Panc1 (cell line): ENCODE measurements around the gene CRYGN. TPM values are rescaled to one million over a fixed set of nuclear protein-coding genes. Genes with fewer than 3 reads are reported as not detected.

ENCODE experiments used
- ATAC-seq: fragments of 200-7000 bp; cut with Tn5 transposase; 2 replicates; pipeline ENCODE4 v1.9.1; 2020; ENCODE audit warnings: mild to moderate bottlenecking, moderate library complexity
- BruUV-seq: library from RNA; stranded (reverse); fragments of 400-500 nt; replicated peaks from 2 replicates; lab custom pipeline; 2021; lab: Mats Ljungman, UMichigan
- CTCF ChIA-PET: fragments of 300-600 bp; sonication (Branson Sonifier 250); formaldehyde crosslinking; loops from one replicate; lab custom pipeline; 2022; ENCODE audit warnings: antibody characterized with exemption; lab: Charles Lee
- POLR2A ChIA-PET: fragments of 300-600 bp; sonication (Branson Sonifier 250); formaldehyde crosslinking; loops from one replicate; lab custom pipeline; 2022; ENCODE audit warnings: antibody characterized with exemption; lab: Charles Lee
- DNase-seq: peaks from one replicate; pipeline ENCODE4 v3.0.0-alpha.2; 2010; ENCODE audit warnings: low read depth, low spot score
- H3K27ac ChIP-seq: 2 replicates; pipeline ENCODE4 v1.5.1; 2011; ENCODE audit warnings: mild to moderate bottlenecking, low read length, inconsistent platforms
- H3K27me3 ChIP-seq: fragments of 200-500 bp; sonication (Bioruptor generic); 2 replicates; pipeline ENCODE4 v1.6.0; 2014; ENCODE audit warnings: low read length, inconsistent platforms; ENCODE audit not compliant: control insufficient read depth, insufficient read depth
- H3K36me3 ChIP-seq: fragments of 200-500 bp; sonication (Bioruptor generic); 2 replicates; pipeline ENCODE4 v1.5.1; 2014; ENCODE audit warnings: inconsistent platforms, mild to moderate bottlenecking, low read length, moderate library complexity; ENCODE audit not compliant: control insufficient read depth, insufficient read depth
- H3K4me1 ChIP-seq: 2 replicates; pipeline ENCODE4 v1.5.1; 2011; ENCODE audit warnings: inconsistent platforms, mild to moderate bottlenecking, low read length, moderate library complexity; ENCODE audit not compliant: control insufficient read depth, insufficient read depth
- H3K4me3 ChIP-seq, 2 experiments: 2 replicates each; pipeline ENCODE4 v1.5.1; 2011 to 2012; ENCODE audit warnings: low read depth in 2 of 2, low read length in 2 of 2, mild to moderate bottlenecking in 2 of 2, inconsistent platforms in 1 of 2, moderate library complexity in 1 of 2
- H3K9me3 ChIP-seq: fragments of 200-500 bp; sonication (Bioruptor generic); 2 replicates; pipeline ENCODE4 v1.5.1; 2014; ENCODE audit warnings: low read depth, mild to moderate bottlenecking, inconsistent platforms, low read length, moderate library complexity; ENCODE audit not compliant: control insufficient read depth, insufficient read depth
- CTCF ChIP-seq: fragments of 450-650 bp; IDR thresholded peaks from 2 replicates; pipeline ENCODE4 v1.5.1; 2017; ENCODE audit warnings: mild to moderate bottlenecking
- POLR2AphosphoS5 ChIP-seq: IDR thresholded peaks from 2 replicates; pipeline ENCODE4 v1.6.1; 2012; ENCODE audit warnings: mild to moderate bottlenecking, low read depth, low read length, moderate library complexity
- REST ChIP-seq, 2 experiments: IDR thresholded peaks; 2 replicates each; pipeline ENCODE4 v1.6.1; 2011 to 2012; ENCODE audit warnings: low read depth in 2 of 2, control low read depth in 1 of 2, low read length in 1 of 2, mild to moderate bottlenecking in 1 of 2, moderate library complexity in 1 of 2; ENCODE audit not compliant: insufficient read depth in 1 of 2
- SIN3A ChIP-seq: IDR thresholded peaks from 2 replicates; pipeline ENCODE4 v1.6.1; 2012; ENCODE audit warnings: low read depth, mild to moderate bottlenecking, low read length, moderate library complexity, borderline replicate concordance; ENCODE audit not compliant: insufficient read depth
- TCF7L2 ChIP-seq: IDR thresholded peaks from 2 replicates; pipeline ENCODE4 v1.6.1; 2011; ENCODE audit warnings: mild to moderate bottlenecking, low read depth, low read length, inconsistent platforms
- in situ Hi-C: cut with HindIII; loops from 2 replicates; pipeline ENCODE4 v1.10.0; 2016; ENCODE audit warnings: low sequenced_read_pairs, low pct_unique_long_range_greater_than_20kb
- intact Hi-C: fragments of 100-400 bp; cut with micrococcal nuclease; formaldehyde crosslinking; loops from one replicate; pipeline ENCODE4 v1.10.0; 2022; ENCODE audit not compliant: unreplicated experiment
- total RNA-seq: library from RNA; stranded (reverse); gene quantifications from one replicate; pipeline ENCODE4 v1.2.1, GENCODE V29; 2021; ENCODE audit not compliant: unreplicated experiment

Gene CRYGN
- total RNA-seq, 1 experiment from 2014 or later = 0.74 TPM

- no peaks in the 10 kb centered on the region for H3K27me3 ChIP-seq
- ChIA-PET CTCF (no interaction called here), POLR2A (no interaction called here)
- peak overlapping the region; percentile 81 for H3K27ac ChIP-seq
- H3K4me1 ChIP-seq = peaks cover 42% of the 10 kb centered on the region
- intact Hi-C loops (no loop called here), in situ Hi-C loops (no loop called here)
- DNase-seq = no peak
- H3K36me3 ChIP-seq = no peaks in the 10 kb centered on the region
- ATAC-seq = no peak
- peaks cover 6% of the 10 kb centered on the region; the same call in 1 of the 2 replicates for H3K9me3 ChIP-seq
- BruUV-seq = no TSS peak
- no peak for TF ChIP-seq POLR2AphosphoS5
- TF ChIP-seq TCF7L2 = no peak
- no peak for TF ChIP-seq SIN3A
- no peak for TF ChIP-seq CTCF
- no peak for TF ChIP-seq REST (IDR thresholded peaks at IDR 0.05; ENCODE audit: insufficient read depth in 1 of 2, low read depth in 2 of 2, low read length in 1 of 2)
- no peak overlapping the region for H3K4me3 ChIP-seq
Observed at GRCh38 chr7:151425670-151426440, 14.1 kb downstream of the CRYGN start.

- Histone ChIP-seq H3K36me3 (no peaks in the 10 kb centered on the region), H3K4me1 (peaks cover 37% of the 10 kb centered on the region), H3K27me3 (no peaks in the 10 kb centered on the region), H3K27ac (peak overlapping the region; percentile 81; the same call in 1 of the 2 replicates), H3K9me3 (peaks cover 7% of the 10 kb centered on the region; the same call in 1 of the 2 replicates), H3K4me3 (no peak overlapping the region)
- TF ChIP-seq REST (IDR thresholded peaks at IDR 0.05; ENCODE audit: insufficient read depth in 1 of 2, low read depth in 2 of 2, low read length in 1 of 2) (no peak), SIN3A (no peak), TCF7L2 (no peak), CTCF (no peak), POLR2AphosphoS5 (no peak)
- CTCF ChIA-PET = no interaction called here
- BruUV-seq = no TSS peak
- ATAC-seq (no peak), DNase-seq (no peak)
- POLR2A ChIA-PET = no interaction called here
- in situ Hi-C loops = no loop called here
- intact Hi-C loops = no loop called here
Observed at GRCh38 chr7:151424799-151425198, 15.1 kb downstream of the CRYGN start.
